HG03139 (cell line): ENCODE measurements around the gene PARD3.
"Not testable (repeated sequence)": the region's sequence is repeated elsewhere in the genome, so short reads cannot be mapped to it uniquely, and the experiment has no call there.

Experiments
- ATAC-seq: cut with Tn5 transposase; IDR thresholded peaks from one replicate; pipeline ENCODE4 v1.9.1; 2021; ENCODE audit not compliant: unreplicated experiment

Gene PARD3

DNA sequence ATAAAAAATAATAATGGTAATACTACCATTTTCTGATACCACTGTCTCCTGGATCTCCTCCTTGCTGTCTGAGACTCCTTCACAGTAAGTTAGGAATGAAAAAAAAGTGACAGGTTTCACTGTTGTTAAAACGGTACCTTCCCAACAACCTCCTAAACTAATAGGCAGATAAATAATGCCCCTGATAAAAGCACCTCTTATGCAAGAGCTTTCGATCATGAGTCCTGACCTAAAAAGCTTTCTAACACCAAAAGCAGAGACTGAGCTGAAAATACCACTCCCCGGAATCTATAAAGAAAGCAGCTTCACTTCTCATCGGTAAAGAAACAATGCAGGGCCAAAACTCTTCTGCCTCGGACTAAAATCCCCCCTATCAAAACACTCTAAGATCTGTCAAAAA, 14.5 kb downstream of the PARD3 start:
- no peak for ATAC-seq

- ATAC-seq = no peak
These were observed 16.4 kb downstream of the PARD3 start for GRCh38 chr10:34798654-34799053.

- no peak for ATAC-seq
These were observed 17.9 kb downstream of the PARD3 start for GRCh38 chr10:34797155-34797554.

- ATAC-seq = no peak
These were observed 19.0 kb downstream of the PARD3 start for GRCh38 chr10:34796133-34796532.

- no peak for ATAC-seq
These were observed 19.8 kb downstream of the PARD3 start for GRCh38 chr10:34795334-34795733.

GRCh38 chr10:34794835-34795234, 20.3 kb downstream of the PARD3 start:
- ATAC-seq = no peak

GRCh38 chr10:34793581-34793980, 21.5 kb downstream of the PARD3 start:
- not testable (repeated sequence) for ATAC-seq

- no peak for ATAC-seq
These were observed 22.2 kb downstream of the PARD3 start for GRCh38 chr10:34792881-34793280.

GRCh38 chr10:34791947-34792346, 23.1 kb downstream of the PARD3 start:
- no peak for ATAC-seq

GRCh38 chr10:34791228-34791627, 23.9 kb downstream of the PARD3 start:
- ATAC-seq = no peak

DNA sequence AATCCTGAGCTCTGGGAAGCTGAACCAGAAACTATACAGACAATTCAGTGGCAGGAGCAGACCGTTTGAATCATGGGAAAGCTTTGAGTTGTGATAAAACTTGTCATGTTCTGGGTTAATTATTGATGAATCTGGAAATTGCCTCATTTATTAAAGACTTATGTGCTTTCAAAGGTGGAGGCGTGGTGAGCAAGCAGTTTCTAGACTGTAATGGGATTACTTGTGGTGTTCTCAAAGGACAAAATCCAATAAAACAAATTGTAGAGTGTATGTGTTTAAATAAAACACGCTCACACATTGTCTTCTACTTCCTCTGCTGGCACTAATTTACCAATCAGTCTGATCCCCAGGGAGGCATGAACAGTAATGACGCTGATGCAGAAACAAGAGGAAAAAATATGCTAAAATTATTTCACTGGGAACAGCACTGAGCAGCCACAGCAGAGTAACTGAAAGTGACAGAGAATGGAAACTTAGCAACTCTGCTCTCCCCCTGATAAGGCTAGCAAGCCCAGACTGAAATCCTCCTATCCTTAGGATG, 25.1 kb downstream of the PARD3 start:
- ATAC-seq = no peak

DNA sequence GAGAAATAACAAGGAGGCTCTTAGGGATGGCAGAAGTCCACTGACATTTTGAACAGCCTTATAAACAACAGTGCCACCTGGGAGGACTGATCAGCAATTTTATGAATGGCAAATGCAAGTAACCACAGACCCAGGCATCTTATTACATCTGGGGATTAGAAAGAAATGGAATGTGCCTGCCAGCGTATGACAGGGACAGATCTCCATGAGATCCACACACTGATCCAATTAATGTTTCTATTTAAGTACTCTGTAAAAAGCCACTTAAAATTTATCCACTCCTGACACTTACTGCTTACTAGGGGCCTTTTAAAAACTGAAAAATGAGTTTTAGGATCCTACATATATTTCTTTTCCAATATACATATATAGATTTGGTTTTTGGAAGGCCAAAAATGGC, 28.6 kb downstream of the PARD3 start:
- no peak for ATAC-seq

DNA sequence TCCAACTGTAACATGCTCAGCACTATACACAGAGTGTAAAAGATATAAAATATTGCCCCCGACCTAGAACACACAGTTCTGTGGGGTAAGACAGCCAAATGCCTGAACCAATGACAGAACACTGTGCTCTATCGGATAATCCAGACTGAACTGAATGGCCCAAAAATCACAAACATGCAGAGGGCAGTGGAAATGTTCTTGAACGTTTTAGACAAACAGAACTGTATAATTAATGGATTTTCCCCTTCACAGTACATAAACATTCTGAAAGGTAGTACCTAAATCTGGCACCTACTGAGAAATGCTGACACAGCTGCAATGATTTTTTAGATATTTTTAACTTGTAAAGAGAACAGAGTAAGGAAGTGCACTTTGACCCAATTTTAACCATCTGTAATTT, 33.4 kb downstream of the PARD3 start:
- ATAC-seq = no peak

- peak; percentile 80 for ATAC-seq
These were observed 34.2 kb downstream of the PARD3 start for GRCh38 chr10:34780818-34781380.

- no peak for ATAC-seq
These were observed 36.9 kb downstream of the PARD3 start for GRCh38 chr10:34778237-34778636.

DNA sequence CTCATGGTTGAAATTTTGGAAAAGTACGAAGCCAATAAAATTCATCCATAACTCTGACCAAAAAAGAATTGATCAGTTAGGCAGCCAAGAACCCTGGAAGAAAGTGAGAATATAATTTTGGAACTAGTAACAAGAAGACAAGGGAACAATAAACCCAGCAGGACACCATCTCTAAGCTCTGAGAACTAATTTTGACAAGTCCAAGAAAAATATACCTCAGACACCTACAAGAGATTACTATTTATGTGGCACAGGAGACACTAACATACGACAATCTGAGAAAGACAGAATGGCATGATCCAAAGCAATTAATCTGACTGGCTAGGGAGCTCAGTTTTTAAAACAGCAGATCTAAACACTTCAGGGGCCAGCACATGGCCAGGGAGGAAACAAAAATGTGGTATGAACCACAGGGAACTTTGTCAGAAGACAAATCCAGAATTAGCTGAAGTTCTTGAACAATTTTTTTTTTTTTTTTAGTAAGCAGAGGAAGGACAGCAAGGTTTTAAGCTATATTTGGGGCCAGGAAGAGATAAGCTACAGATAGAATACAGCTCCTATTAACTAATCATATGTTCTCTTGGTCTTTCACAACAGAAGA, 38.9 kb downstream of the PARD3 start:
- no peak for ATAC-seq

DNA sequence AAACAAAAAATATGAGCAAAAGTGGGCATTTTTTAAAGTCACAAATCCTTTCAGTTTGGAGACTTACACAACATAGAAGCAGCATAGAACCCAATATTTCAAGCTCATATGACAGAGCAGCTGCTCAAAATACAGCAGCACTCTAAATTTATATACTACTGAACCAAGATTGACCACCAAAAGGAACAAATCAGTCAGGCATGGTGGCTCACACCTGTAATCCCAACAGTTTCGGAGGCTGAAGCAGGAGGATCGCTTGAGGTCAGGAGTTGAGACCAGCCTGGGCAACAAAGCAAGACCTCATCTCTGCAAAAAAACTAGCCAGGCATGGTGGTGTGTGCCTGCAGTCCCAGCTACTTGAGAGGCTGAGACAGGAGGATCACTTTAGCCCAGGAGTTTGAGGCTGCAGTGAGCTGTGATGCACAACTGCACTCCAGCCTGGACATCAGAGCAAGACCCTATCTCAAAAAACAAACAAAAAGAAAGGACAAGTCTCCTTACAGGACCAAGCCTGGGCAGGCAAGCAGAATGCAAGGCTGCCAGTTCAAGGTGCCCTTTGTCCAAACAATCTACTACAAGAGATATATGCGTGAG, 40.0 kb downstream of the PARD3 start:
- no peak for ATAC-seq

- ATAC-seq = no peak
These were observed 41.2 kb downstream of the PARD3 start for GRCh38 chr10:34773636-34774630.

DNA sequence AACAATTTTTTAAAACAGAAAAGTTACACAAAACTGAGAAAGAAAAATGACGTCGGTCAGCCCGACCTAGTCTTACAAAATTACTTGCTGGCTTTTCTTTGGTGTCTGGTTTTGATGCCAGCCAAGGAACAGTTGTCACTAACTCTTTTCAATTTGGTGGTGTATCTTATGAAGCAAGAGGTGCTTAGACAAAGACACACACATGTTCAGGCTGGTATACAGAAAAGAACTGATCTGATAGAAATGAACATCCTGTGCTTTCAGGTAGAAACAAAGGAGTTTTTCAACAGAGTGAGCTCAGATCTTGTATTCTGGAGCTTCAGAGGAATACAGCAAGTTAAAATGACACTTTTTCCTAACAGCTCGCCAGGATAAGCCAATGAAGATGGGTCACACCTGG, 43.6 kb downstream of the PARD3 start:
- ATAC-seq = no peak

DNA sequence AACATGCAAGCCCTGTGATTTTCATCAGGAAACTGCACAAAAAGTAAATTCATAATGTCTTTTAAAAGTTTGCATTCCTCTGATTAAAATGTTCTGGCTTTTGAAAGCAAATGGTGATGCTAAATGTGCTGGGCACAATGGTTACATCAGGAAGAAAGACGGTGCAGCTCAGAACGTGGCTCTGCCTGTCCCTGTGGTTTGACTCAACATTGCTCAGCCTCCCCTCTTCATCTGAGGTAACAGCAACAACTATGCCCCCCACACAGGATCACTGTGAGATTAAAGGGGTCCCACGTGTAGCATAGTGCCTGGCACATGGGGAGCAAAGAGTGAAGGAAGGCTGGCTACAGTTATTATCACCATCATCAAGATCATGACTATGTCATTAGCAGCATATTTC, 44.0 kb downstream of the PARD3 start:
- ATAC-seq = no peak

- no peak for ATAC-seq
These were observed 45.2 kb downstream of the PARD3 start for GRCh38 chr10:34769899-34770298.
